Measurements from ENCODE around the gene CHD6.

DNA sequence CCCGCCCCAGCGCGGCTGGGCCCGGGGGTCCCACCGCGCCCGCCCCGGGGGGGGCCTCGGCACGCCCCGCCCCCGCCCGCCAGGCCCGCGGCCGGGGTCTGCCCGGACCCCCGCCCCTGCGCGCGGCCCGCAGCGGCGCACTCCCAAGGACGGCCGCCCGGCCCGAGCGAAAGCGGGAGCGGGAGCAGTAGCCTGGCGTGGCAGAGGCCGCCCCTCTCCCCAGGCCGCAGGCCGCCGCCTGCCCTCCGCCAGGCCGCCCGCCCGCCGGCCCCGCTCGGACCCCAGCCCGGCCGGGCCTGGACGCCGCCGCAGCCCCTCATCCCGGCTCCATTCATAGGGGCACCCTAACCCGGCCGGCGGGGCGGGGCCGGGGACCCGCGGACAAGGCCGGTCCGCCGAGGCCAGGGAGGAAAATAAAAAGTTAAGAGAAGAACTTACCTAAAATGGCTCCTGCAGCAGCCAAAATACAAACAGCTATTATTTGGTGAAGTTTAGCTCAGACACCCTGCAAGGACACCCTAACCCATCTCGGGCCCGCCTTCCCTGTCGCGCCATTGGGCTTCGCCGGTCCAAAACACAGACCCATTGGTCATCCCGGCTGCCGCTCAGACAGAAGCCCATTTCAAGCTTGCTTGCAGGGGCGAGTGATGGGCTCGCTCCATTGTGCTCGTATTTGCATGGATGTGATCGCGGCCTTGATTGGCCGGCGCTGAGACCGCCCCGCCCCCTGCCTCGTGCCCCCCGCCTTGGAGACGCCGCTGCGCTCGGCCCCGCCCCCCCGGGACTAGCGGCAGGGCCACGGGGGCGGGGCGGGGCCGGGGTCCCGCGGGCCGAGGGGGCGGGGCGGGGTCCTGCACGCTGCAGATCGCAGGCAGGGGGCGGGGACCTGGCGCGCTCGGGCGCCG, at the start of gene CHD6:
- no peak for TF ChIP-seq CBX3 (IDR thresholded peaks at IDR 0.05; ENCODE audit: low read depth)
- TF ChIP-seq RAD21 (IDR thresholded peaks at IDR 0.05; ENCODE audit: low read depth): no peak
- no peak for TF ChIP-seq CEBPB (IDR thresholded peaks at IDR 0.05; ENCODE audit: low read depth)
- TF ChIP-seq POLR2A (IDR thresholded peaks at IDR 0.05; ENCODE audit: borderline replicate concordance, extremely low read depth, insufficient read depth, insufficient read length): no peak

All from HCT116 (cell line).